HPDE6-E6E7 (cell line): ENCODE measurements around the gene PARD3B.

Experiments used
- DNase-seq: peaks from one replicate; pipeline ENCODE4 v3.0.0; 2011; ENCODE audit warnings: missing footprints; ENCODE audit errors: extremely low spot score

The PARD3B gene

DNA sequence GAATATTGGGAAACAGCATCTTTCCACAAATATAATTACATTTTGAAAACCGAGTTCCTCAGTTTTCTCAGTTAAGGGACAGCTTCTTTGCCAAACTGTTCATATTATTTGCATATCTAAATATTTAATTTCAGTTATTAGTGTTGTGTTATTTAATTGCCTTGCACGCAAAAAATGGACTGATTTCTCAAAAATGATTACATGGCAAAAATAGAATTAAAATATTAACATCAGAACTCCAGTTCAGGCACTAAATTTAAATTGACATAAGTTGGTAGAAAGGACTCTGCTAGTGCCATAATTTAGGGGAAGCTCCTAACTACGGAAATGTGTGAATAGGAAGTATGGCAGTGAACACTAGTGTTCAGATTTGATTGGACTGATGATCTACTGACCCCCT is 209.6 kb downstream of the PARD3B start:
- no peak for DNase-seq

DNA sequence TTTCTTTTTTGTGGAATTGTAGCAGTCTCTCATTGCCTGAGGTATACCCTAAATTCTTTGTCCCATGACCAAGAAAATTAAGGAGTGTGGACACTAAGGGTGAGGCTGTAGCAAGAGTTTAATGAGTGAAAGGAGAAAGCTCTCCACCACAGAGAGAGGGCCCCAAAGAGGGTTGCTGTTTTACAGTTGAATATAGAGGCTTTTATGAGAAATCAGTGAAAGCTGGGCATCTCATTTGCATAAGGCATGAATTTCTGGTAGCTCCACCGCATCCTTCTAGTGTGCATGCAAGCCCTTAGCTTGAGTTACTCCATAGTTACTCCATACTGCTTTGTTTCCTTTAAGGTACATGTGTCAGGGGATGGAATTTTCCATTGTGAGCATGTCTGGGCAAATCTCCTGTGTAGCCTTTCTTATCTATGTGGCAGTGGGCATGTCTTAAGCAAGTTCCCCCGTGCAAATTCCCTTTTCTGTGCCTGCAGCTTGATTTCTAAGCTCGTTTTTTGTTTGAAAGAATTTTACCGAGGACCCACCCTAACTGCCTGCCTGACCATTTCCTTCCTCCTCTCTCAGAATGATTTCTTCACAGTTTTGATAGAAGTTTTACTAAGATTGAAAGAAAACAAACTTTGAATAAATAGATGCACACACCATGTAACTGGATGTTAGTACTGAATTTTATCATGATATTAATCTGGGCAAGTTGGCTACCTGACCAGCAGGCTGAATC is 218.9 kb downstream of the PARD3B start:
- no peak for DNase-seq

DNA sequence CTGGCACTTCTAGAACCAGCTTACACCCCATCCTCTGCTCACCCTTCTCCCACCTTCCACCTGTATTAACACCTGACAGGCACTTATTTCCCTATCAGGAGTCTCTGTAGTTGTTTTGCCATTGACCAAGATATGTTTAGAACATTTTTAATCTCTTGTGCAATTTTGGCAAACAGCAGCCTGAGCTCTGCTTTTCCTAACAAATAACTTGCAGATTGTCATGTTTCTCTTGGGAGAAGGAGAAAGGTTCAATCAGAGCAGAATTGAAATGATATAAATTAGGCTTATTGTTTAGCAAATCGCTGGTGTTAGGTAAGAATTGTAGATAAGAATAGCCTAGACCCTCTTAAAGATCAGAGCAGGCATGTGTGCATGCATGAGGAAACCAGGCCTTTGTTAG is 225.5 kb downstream of the PARD3B start:
- DNase-seq = no peak

DNA sequence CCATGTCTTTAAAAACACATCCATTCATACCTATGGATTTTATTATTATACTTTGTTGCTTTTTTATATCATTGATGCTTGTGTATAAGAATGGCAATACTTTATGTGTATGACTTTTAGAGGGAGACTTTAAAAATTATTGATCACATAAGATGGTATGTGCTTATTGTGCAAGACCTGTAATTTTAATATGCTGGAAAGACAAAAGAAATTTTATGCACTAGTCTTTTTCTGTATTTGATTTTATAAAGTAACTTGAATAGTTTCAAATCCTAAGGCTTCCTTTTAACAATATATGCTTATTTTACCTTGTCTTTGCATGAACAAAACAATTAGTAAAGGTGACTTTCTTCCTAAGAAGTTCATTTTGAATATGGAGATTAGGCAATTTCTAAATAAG is 226.4 kb downstream of the PARD3B start:
- DNase-seq = no peak

DNA sequence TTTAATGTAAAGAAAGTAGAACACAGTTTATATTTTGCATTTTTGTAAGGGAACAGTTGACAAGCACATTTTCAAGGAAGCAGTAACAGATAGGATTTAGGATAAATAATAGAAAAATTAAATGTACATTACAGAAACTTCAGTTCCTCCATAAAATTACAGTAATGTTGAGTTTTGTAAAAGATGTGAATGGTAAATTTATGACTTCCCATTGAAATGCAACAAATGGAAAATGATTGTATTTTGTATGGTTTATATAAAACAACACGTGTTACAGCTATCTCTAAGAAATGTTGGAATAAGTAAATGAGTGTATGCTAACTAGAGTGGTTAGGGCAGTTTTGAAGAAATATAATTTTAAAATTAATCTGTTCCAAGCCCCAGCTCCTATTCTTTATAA is 227.3 kb downstream of the PARD3B start:
- no peak for DNase-seq

DNA sequence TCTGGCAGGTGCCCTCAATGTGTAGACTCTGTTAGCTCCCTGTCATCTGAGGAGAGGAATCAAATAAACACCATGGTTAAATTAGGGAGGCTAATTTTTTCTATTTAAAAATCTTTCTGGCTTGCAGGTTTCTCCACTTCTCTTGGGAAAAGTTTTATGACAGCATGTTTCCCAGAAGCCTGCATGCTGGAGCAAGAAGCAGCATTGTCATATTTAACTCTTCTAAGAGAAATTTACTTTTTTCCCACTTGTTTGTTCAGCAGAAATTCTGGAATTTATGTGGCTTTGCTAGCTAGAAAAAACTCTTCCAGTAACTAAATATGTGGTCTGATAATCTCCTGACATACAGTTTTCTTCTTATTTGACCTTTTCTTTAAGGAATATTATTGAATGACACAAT is 230.5 kb downstream of the PARD3B start:
- DNase-seq = no peak

DNA sequence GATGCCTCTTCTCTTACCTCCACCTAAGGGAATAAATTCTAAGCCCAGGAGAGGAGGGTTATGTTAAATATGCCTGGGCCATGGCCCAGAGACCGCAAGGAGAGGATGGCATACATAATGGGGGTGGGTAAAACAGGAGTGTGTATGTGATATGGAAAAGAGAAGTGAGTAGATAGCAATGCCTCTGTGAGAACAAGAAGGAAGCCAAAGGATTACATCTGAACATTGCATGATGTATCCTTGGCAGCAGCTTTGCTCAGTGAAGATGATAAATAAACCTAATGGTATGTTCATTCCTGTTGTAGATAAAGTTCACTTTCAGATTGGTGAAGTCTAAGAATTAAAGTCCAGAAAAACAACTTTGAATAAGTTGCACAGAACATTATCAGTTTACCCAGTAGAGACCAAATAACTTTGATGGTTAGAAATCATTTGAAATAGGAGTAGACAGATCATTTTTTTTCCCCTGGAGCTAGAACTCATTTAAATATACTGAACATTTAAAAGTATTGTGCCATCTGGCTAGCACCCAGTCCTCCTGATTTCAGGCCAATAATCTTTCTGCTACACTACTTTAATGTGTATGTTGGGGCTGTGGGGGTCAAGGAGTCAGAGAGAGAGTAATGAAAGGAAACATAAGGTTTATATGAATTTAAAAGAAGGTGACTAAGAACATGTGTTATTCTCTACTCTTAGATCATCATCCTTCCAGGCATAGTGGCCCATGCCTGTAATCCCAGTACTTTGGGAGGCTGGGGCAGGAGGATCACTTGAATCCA is 231.7 kb downstream of the PARD3B start:
- no peak for DNase-seq

DNA sequence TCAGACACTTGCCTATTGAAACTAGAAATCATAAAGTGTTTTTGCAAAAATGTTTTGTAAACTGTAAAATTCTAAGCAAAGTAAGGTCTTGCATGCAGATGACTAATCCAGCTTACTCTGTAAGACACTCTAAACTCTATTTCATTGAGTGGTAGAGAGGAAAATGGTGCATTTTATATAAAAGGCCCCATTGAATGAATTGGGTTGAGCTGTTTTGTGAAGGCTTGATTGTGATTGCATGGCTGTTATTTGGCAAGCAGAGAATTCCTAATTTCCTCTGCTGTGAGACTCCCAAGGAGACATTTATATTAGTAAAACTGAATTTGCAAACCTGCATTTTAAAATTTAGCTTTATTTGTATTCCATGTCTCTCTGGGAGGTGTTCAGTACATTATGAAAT is 234.5 kb downstream of the PARD3B start:
- DNase-seq = no peak

DNA sequence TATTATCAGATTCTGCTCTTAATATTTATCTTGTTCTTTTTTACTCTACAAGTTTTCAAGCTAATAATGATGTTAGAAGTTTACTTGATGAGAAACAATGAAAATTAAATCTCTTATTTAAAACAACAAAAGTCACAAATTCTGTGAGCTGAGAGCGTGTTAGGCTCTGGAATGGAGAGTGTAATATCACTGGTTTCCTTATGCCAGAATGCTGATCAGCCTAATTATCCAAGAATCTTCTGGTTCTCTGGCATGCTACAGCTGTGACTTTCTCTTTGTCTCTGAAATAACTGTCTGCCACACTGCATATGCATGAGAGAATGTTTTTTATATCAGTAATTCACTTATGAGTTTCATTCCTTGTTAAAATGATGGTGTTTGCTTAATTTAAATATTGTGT is 236.7 kb downstream of the PARD3B start:
- no peak for DNase-seq

DNA sequence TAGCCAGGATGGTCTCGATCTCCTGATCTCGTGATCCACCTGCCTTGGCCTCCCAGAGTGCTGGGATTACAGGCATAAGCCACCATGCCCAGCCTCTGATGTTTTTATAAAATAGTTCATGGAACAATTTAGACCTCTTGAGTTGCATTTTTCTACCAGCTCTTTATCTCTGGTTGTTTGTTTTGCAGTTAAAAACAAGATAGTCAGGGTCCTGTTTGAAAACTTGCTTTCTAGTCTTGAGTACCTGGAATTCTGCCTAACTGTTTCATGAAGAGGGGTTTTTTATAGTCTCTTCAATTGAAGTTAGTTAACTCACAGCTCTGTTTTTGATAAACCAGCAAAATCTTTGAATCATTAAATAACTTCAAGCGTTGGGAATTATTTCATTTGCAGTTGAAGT is 244.8 kb downstream of the PARD3B start:
- DNase-seq = no peak

DNA sequence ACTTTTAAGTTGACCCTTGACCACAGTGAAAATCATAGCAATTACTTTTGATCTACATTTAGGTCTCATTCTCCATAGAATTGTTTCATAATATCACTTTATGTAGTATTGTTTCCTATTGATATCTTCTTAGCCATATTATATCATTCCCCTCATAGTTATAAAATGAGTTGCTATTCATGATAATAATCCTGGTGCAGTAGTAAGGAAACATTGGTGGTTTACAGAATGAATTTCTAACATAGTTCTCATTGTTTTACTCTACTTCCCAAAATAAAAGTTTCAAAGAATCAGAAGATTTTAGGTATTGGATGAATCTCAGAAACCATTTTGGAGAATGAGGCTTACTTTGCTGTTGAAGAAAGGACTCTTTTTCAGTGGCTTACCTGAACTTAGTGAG is 246.0 kb downstream of the PARD3B start:
- no peak for DNase-seq

DNA sequence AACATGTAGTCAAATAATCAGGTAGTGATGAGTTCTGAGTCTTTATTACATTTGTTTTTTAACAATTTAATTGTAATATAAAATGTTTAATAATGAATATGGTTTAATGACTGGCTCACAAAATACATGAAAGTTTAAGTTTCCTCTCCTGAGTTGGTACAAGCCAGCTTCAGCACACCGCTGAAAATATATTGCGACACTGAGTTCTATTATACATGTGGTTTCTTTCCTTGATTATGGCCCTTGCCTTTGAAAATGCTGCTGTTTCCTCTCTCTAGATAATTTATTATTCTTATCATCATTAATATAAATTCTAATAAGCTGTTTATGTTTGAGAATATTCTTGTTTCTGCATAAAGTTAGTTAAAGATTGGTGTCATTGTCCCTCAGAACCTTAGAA is 249.3 kb downstream of the PARD3B start:
- DNase-seq = no peak

DNA sequence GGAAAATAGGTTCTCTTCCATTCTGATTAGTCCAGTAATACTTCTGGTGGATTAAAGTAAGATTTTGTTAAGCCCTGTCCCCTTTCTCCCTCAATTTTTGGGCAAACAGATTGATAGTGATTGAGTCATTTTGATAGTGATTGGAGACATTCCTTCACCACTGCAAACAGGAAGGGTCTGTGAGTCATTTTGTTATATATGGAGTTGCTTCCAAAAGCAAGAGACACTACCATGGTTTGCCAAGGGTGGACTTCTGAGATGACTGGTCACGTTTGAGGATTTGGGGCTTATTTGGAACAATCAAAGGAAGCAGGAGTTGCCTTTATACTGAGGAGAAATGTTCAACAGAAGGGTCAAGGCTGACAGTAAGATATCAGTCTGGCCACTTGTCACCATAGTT is 249.9 kb downstream of the PARD3B start:
- no peak for DNase-seq

DNA sequence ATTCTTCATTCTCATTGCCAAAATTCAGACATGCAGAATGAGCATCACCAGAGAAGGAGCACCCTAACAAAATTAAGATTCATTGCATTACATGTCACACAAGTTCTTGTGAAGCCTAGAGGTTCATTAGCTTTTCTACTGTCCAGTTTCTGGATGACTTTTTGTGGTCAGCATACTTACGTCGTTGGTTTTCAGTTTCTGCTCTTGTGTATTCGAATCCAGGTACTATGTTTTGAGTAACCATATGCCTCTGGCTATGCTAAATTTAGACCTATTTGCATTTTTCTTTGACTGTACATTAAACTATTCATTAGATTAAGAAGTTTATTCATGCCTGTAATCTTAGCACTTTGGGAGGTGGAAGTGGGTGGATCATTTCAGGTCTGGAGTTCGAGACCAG is 251.3 kb downstream of the PARD3B start:
- DNase-seq = no peak

DNA sequence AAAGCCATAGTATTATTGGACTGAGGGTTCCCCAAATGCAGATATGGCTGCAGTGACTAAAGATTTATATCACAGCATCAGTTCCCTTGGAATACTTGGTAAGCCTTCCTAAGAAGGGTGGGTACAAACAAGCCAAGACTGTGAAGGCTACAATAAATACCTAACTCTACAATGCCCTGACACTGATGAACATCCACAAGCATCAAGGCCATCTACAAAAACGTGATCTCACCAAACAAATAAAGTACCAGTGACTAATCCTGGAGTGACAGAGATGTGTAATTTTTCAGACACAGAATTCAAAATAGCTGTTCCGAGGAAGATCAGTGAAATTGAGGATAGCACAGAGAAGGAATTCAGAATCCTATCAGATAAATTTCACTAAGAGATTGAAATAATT is 254.5 kb downstream of the PARD3B start:
- DNase-seq = no peak

DNA sequence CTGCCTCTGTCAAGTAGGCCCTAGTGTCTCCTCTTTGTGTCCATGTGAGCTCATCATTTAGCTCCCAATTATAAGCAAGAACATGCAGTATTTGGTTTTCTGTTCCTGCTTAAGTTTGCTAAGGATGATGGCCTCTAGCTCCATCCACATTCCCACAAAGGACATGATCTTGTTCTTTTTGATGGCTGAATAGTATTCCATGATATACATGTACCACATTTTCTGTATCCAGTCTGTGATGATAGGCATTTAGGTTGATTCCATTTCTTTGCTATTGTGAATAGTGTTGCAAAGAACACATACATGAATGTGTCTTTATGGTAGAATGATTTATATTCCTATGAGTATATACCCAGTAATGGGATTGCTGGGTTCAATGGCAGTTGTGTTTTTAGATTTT is 263.2 kb downstream of the PARD3B start:
- no peak for DNase-seq

DNA sequence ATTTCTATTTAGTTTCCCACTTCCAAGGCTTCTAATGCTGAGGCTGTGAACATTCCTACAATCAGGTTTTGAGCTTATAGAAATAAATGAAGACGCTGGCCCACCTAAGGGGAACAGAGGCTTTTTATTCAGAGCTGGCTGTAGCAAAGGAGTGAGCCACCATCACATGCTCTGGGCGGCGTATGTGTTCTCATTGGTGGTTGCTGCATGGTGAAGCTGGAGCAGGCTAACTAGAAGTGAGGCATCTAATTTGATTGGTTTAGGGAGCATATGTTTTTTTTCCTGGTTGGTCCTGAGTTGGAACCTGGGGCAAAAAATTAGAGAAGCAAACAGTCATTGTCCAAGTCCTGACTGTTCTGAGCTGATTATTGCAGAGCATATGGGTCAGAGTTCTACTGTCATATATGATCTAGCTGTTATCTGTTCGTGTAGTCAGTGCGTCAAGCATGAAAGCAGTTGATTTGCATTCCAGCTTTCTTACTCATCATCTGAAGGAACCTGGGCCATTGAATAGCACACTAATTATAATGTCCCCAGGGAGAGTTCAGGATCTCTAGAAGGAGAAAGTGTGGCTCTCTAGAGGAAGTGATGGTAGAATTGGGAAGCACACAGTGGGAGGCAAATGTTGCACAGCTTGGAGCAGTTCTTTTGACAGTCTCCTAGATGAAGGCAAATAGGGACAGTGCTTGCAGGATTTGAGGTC is 279.6 kb downstream of the PARD3B start:
- no peak for DNase-seq

DNA sequence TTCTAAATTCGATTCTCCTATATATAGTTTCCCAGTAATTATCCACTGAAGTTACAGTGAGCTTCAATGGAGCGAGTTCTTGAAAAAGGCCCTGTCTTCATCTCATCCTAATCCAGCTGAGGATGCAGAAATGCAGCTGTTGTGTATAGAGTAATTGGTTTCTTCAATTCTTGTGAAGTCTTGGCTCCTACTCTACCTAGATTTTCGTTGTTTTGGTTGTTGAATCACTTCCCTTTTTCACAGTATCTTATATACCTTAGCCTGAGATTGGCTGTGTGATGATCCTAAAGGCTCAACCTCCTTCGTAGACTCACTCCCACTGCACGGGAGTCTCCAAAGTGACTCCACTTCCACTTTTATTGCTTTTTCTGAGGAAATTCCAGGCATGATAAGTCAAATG is 280.4 kb downstream of the PARD3B start:
- DNase-seq = no peak

DNA sequence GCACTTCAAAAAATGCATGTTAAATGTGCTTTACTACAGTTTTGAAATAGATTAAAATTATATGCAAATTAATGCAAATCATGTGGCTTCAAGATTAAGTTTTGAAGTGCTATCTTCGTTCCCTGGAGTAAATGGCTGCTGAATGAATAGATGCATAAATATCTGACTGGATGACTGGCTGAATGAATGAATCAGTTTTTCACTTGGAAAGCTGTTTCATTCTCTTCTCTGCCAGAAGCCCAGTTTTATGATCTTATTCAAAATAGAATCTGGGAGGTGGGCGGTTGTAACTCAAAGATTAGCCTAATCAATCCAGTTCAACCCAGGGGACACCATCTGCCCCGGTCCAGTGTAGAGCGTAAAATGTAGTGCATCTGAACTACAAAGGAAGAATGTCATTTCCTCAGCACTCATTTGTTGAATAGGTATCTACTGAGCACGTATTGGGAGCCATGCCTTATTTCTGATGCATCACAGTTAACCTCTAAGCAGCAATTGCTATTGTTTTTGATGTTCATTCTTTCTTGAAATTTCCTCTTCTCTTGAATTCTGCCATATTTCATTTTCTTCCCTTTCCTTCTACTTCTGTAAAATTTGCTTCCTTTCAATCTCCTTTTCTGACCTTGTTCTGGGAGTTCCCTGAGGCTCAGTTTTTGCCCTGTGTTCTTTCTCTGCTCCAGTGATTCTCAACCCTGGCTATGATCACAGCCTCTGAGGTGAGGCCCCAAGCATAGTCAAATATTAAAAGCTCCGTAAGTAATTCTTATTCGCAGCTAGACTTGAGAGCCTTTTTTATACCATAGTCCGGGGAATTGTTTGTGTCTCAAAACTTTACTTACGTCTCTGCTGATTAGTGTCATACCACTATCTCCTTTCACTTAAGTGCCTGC is 282.7 kb downstream of the PARD3B start:
- no peak for DNase-seq

DNA sequence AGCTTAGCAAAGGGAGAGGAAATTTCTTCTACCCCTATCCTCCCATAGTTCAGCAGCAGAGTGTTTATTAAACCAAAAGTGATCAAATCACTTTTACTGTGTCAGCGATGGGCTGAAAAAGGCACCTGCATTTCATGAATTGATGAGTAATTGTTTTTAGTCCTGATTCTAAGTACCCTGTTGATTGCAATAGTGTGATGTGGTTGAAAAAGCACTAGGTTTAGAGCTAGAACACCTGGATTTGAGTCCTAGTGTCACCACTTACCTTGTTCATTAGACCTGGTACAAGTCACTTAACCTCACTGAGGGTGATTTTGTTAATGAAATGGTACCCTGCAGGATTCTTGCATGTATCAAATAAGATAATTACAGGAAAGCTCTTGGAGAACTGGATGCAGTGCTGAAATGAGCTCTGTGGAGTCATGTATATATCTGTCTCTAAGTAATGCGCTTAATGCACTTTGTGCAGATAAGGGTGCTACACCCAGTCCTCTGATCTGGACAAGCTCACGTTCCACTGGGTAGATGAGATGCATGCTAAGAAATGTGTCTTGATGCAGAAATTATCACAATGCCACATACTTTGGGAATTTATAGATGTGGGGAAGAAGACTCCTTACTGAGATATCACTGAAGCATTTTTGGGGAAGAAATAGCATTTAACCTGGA is 289.6 kb downstream of the PARD3B start:
- DNase-seq = no peak

DNA sequence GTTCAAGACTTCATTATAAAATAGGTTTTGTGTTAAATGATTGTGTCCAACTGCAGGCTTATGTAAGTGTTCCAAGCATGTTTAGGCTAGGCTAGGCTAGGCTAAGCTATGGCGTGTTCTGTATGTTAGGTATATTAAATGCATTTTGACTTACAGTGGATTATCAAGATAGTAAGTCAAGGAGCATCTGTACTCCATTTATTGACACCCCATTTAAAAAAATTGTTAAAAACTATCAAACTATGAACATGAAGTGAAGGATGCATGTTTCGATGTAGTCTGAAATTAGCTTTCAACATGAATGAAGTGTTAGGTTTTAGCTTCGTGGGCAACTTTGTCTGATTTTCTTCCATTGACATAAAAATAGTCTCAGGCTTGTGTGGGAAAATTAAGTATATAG is 290.5 kb downstream of the PARD3B start:
- DNase-seq = no peak
